ENCODE data around the gene CAMK2B. TPM values are rescaled to one million over a fixed set of nuclear protein-coding genes. Genes with fewer than 3 reads are reported as not detected.

CAMK2B gene
- polyA plus RNA-seq, 2 donors = 0.33 to 1.2 TPM

DNA sequence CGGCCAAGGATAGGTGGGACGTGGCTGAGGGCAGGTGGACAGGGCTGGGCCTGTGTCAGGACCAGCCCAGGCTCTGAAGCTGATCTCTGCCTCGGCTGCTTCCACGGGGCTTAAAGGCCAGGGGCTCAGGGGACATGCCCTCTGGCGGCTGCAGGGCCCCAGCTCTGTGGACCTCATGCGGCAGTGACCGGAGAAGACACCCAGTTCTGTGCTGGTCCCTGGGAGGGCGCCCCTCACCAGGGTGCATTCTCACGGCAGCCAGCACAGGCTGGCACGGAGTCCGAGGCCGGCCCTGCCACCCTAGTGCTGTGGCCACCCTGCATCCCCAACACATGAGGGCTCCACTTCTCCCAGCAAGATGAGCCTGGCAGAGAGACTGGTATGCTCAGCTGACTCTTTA lies 94.3 kb downstream of the CAMK2B start:
- Histone ChIP-seq H3K4me3 (ENCODE audit: low read depth in 1 of 2, low read length in 2 of 2) (no peak overlapping the region), H3K36me3 (ENCODE audit: control insufficient read depth in 2 of 2, insufficient read depth in 2 of 2, low read length in 1 of 2) (no peaks in the 10 kb centered on the region), H3K27me3 (ENCODE audit: control insufficient read depth in 1 of 2, insufficient read depth in 2 of 2, low read length in 2 of 2) (no peaks in the 10 kb centered on the region), H3K27ac (ENCODE audit: low read depth in 2 of 2, low read length in 1 of 2) (no peak overlapping the region), H3K9me3 (ENCODE audit: control insufficient read depth in 2 of 2, insufficient read depth in 1 of 2, low read depth in 1 of 2, low read length in 1 of 2) (no peaks in the 10 kb centered on the region), H3K4me1 (ENCODE audit: control insufficient read depth in 2 of 2, insufficient read depth in 2 of 2, low read length in 1 of 2) (no peaks in the 10 kb centered on the region)
- WGBS, 2 donors = 89 to 91% methylated on average over 12 of the region's 12 CpGs

DNA sequence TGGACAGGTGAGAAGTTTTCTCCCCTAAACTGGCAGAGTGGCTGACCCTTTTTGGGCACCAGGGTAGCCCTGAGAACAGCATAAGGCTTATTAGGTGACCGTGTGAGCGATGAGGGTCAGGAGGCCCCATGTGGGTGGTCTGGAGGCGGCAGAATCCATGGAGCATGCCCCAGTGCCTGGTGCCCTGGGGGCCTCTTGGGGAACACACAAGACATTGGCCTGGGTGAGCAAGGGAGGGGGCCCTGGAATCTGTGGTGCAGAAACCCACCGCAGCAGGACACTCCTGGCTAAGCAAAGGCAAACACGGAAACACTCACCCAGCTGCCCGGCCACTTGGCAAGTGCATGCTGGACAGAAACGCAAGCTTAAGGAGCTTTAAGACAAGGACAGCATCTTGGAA lies 95.1 kb downstream of the CAMK2B start:
- Histone ChIP-seq H3K9me3 (ENCODE audit: control insufficient read depth in 2 of 2, insufficient read depth in 1 of 2, low read depth in 1 of 2, low read length in 1 of 2) (no peaks in the 10 kb centered on the region), H3K27me3 (ENCODE audit: control insufficient read depth in 1 of 2, insufficient read depth in 2 of 2, low read length in 2 of 2) (no peaks in the 10 kb centered on the region), H3K4me1 (ENCODE audit: control insufficient read depth in 2 of 2, insufficient read depth in 2 of 2, low read length in 1 of 2) (no peaks in the 10 kb centered on the region), H3K4me3 (ENCODE audit: low read depth in 1 of 2, low read length in 2 of 2) (no peak overlapping the region), H3K27ac (ENCODE audit: low read depth in 2 of 2, low read length in 1 of 2) (no peak overlapping the region), H3K36me3 (ENCODE audit: control insufficient read depth in 2 of 2, insufficient read depth in 2 of 2, low read length in 1 of 2) (no peaks in the 10 kb centered on the region)
- WGBS, 2 donors = 86 to 90% methylated on average over 7 of the region's 7 CpGs

DNA sequence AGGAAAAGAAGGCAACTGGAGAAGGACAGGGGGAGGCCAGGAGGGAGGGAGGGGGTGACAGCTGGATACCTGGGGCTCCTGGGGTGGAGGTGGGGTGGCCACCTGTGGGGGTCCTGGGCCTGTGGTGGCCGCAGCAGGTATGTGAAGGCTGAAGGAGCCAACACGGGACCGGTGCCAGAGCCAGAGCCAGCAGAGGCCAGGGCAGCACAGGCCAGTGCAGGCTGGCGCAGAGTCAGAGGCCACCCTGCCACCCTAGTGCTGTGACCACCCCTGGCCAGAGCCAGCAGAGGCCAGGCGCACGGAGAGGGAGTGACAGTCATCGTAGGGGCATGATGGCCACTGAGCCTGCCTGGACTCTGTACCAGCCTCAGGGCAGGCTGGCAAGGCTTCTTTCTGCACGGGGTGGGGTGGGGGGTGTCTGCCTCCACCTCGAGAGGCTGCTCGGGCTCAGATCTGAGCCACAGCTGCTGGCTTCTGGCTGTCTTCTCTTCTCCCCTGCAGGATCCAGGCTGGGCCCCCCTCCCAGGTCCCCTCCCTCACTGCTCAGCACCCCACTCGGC lies 95.8 kb downstream of the CAMK2B start:
- H3K27ac ChIP-seq (ENCODE audit: low read depth in 2 of 2, low read length in 1 of 2) = no peak overlapping the region
- no peaks in the 10 kb centered on the region for H3K27me3 ChIP-seq (ENCODE audit: control insufficient read depth in 1 of 2, insufficient read depth in 2 of 2, low read length in 2 of 2)
- H3K4me1 ChIP-seq (ENCODE audit: control insufficient read depth in 2 of 2, insufficient read depth in 2 of 2, low read length in 1 of 2) = no peaks in the 10 kb centered on the region
- H3K9me3 ChIP-seq (ENCODE audit: control insufficient read depth in 2 of 2, insufficient read depth in 1 of 2, low read depth in 1 of 2, low read length in 1 of 2) = no peaks in the 10 kb centered on the region
- H3K4me3 ChIP-seq (ENCODE audit: low read depth in 1 of 2, low read length in 2 of 2) = no peak overlapping the region
- WGBS, 2 donors = 60 to 69% methylated on average over 11 of the region's 11 CpGs
- no peaks in the 10 kb centered on the region for H3K36me3 ChIP-seq (ENCODE audit: control insufficient read depth in 2 of 2, insufficient read depth in 2 of 2, low read length in 1 of 2)

DNA sequence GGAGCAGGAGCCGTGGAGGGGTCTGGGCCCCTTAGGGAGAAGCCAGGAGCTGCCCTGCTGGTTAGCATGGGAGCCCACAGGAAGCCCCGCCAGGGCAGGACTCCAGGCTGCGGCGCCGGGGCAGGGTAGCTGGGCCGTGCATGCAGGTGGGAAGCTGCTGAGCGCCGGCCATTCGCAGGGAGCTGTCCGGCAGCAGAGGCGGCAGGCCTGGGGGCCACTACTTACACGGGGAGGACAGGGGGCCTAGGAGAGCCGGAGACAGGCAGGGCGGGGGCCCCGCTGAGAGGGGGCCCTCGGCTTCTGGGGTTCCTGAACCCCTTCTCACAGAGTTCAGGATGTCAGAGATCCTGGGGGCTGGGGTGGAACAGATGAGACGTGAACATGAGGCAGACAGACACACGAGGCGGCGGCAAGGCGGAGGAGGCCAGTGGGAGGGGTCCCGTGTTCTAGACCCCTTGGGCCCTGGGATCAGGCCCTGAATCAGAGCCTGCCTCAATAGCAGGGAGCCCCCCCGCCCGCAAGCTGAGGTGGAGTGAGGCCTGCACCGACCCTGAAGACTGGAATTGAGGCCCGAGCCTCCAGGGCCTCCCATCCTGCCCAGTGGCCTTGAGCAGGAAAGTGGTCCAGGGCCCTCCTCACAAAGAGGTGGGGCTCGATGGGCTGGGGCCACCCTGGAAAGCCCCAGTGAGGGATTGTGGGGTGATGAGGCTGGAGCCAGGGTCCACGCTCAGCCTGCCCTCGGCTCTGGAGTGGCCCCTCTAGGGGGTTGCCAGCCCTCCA lies 96.6 kb downstream of the CAMK2B start:
- Histone ChIP-seq H3K27me3 (ENCODE audit: control insufficient read depth in 1 of 2, insufficient read depth in 2 of 2, low read length in 2 of 2) (no peaks in the 10 kb centered on the region), H3K27ac (ENCODE audit: low read depth in 2 of 2, low read length in 1 of 2) (no peak overlapping the region), H3K36me3 (ENCODE audit: control insufficient read depth in 2 of 2, insufficient read depth in 2 of 2, low read length in 1 of 2) (no peaks in the 10 kb centered on the region), H3K4me1 (ENCODE audit: control insufficient read depth in 2 of 2, insufficient read depth in 2 of 2, low read length in 1 of 2) (peaks cover 0 to 4% of the 10 kb centered on the region in 2 donors), H3K4me3 (ENCODE audit: low read depth in 1 of 2, low read length in 2 of 2) (no peak overlapping the region), H3K9me3 (ENCODE audit: control insufficient read depth in 2 of 2, insufficient read depth in 1 of 2, low read depth in 1 of 2, low read length in 1 of 2) (no peaks in the 10 kb centered on the region)
- 85 to 86% methylated on average over 26 to 29 of the region's 29 CpGs for WGBS, 2 donors

DNA sequence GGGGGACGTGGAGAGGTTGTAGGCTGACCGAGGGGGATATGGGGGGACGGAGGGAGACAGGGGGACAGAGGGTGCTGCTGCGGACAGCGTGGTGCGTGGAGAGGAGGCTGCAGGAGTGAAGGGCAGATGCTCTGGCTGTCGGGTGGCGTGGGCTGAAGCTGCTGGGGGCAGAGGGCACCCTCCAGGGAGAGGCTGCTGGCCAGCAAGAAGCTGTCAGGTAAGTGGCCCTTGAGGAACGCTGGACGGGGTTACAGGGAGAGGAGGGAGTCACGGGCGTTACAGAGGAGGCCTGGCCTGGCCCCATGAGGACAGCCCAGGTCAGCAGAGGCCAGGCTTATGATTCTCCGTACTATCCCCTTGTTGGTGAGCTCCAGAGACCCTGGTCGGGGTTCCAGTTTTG lies 97.5 kb downstream of the CAMK2B start:
- Histone ChIP-seq H3K27ac (ENCODE audit: low read depth in 2 of 2, low read length in 1 of 2) (no peak overlapping the region), H3K27me3 (ENCODE audit: control insufficient read depth in 1 of 2, insufficient read depth in 2 of 2, low read length in 2 of 2) (no peaks in the 10 kb centered on the region), H3K4me3 (ENCODE audit: low read depth in 1 of 2, low read length in 2 of 2) (no peak overlapping the region), H3K4me1 (ENCODE audit: control insufficient read depth in 2 of 2, insufficient read depth in 2 of 2, low read length in 1 of 2) (peaks cover 0 to 9% of the 10 kb centered on the region in 2 donors), H3K36me3 (ENCODE audit: control insufficient read depth in 2 of 2, insufficient read depth in 2 of 2, low read length in 1 of 2) (no peaks in the 10 kb centered on the region), H3K9me3 (ENCODE audit: control insufficient read depth in 2 of 2, insufficient read depth in 1 of 2, low read depth in 1 of 2, low read length in 1 of 2) (no peaks in the 10 kb centered on the region)
- WGBS, 2 donors = 82% methylated on average over 14 of the region's 14 CpGs

DNA sequence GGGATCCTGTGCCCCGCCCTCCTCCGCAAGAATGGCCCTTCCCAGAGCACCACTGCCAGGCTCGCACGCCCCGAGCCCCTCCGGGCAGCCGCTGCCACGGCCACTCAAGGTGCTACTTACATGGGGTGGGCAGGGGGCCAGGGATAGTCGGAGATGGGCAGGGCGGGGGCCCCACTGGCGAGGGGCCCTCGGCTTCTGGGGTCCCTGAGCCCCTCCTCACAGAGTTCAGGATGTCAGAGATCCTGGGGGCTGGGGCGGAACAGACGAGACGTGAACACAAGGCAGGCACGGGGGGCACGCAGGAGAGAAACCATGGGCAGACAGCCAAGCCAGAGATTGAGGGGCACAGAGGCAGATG lies 99.0 kb downstream of the CAMK2B start:
- H3K27me3 ChIP-seq (ENCODE audit: control insufficient read depth in 1 of 2, insufficient read depth in 2 of 2, low read length in 2 of 2) = no peaks in the 10 kb centered on the region
- H3K4me3 ChIP-seq (ENCODE audit: low read depth in 1 of 2, low read length in 2 of 2) = no peak overlapping the region
- no peaks in the 10 kb centered on the region for H3K36me3 ChIP-seq (ENCODE audit: control insufficient read depth in 2 of 2, insufficient read depth in 2 of 2, low read length in 1 of 2)
- H3K9me3 ChIP-seq (ENCODE audit: control insufficient read depth in 2 of 2, insufficient read depth in 1 of 2, low read depth in 1 of 2, low read length in 1 of 2) = no peaks in the 10 kb centered on the region
- WGBS, 2 donors = 66 to 73% methylated on average over 17 of the region's 17 CpGs
- H3K27ac ChIP-seq (ENCODE audit: low read depth in 2 of 2, low read length in 1 of 2) = no peak overlapping the region
- peaks cover 0 to 9% of the 10 kb centered on the region in 2 donors for H3K4me1 ChIP-seq (ENCODE audit: control insufficient read depth in 2 of 2, insufficient read depth in 2 of 2, low read length in 1 of 2)

DNA sequence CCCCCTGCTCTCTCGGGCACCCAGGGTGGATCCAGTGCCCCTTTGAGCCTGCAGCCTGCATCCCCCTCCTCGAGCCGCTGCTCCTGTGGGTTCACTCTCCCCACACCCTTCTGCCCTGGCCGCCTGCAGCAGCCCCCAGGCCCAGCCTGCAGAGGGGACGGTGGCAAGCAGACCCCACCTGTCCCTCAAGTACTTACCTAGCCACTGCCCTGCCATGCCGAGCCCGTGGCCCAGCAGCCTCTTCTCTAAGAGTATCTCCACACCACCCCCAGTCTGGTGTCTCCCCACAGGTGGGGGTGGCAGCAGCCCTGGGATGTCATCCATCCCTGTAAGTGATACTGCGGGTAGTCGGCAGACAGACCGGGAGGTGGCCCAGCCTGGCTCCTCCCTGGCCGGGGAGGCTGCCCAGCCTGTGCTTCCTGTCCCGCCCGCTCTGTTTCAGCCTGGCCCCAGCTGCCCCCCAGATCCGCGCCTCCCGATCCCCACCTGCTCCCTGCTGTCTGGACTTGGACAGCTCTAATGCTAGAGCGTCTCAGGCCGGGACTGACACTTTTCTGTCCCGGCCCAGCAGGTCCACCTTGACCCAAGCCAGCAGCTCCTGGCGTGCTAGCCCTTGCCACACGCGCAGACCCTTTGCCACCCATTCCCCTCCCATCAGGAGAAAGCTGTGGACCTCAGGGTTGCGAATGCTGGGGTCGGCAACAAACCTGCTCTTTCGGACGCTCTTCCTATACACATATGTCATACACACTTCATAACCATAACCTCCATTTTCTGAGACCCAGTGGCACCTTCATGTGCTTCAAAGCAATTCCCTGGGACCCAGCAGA lies 99.6 kb downstream of the CAMK2B start:
- Histone ChIP-seq H3K4me1 (ENCODE audit: control insufficient read depth in 2 of 2, insufficient read depth in 2 of 2, low read length in 1 of 2) (peaks cover 0 to 9% of the 10 kb centered on the region in 2 donors), H3K27me3 (ENCODE audit: control insufficient read depth in 1 of 2, insufficient read depth in 2 of 2, low read length in 2 of 2) (no peaks in the 10 kb centered on the region), H3K4me3 (ENCODE audit: low read depth in 1 of 2, low read length in 2 of 2) (no peak overlapping the region), H3K27ac (ENCODE audit: low read depth in 2 of 2, low read length in 1 of 2) (no peak overlapping the region), H3K36me3 (ENCODE audit: control insufficient read depth in 2 of 2, insufficient read depth in 2 of 2, low read length in 1 of 2) (no peaks in the 10 kb centered on the region), H3K9me3 (ENCODE audit: control insufficient read depth in 2 of 2, insufficient read depth in 1 of 2, low read depth in 1 of 2, low read length in 1 of 2) (no peaks in the 10 kb centered on the region)
- WGBS, 2 donors = 59 to 68% methylated on average over 24 to 26 of the region's 26 CpGs

DNA sequence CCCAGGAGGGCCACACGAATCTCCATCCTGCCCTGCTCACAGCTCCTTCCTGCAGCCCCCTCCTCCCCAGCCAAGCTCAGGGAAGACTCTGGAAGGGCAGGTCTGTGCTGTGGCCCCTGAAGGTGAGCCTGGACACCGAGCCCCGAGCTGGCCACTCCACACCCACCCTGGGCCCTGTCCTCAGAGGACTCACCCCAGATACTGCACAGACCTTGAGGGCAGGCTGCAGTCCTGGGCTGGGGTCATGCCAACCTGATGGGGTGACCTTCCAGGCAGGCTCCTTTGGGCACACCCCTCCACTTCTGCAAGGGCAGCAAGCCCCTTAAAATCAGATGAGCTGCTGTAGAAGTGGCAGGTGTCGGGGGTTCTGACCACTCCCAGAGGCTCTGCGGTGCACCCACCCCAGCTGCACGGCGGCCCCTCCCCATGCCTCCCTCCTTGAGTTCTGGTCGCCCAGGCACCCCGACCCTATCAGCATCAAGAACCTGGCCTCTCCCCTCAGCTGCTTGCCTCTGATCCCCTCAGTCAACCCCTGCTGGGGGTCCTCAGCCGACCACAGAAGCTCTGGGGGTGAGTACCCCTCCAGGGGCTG lies 100.3 kb downstream of the CAMK2B start:
- no peaks in the 10 kb centered on the region for H3K9me3 ChIP-seq (ENCODE audit: control insufficient read depth in 2 of 2, insufficient read depth in 1 of 2, low read depth in 1 of 2, low read length in 1 of 2)
- no peak overlapping the region for H3K4me3 ChIP-seq (ENCODE audit: low read depth in 1 of 2, low read length in 2 of 2)
- no peak overlapping the region for H3K27ac ChIP-seq (ENCODE audit: low read depth in 2 of 2, low read length in 1 of 2)
- no peaks in the 10 kb centered on the region for H3K27me3 ChIP-seq (ENCODE audit: control insufficient read depth in 1 of 2, insufficient read depth in 2 of 2, low read length in 2 of 2)
- WGBS, 2 donors = 51 to 67% methylated on average over 7 to 10 of the region's 10 CpGs
- no peaks in the 10 kb centered on the region for H3K36me3 ChIP-seq (ENCODE audit: control insufficient read depth in 2 of 2, insufficient read depth in 2 of 2, low read length in 1 of 2)
- peaks cover 0 to 9% of the 10 kb centered on the region in 2 donors for H3K4me1 ChIP-seq (ENCODE audit: control insufficient read depth in 2 of 2, insufficient read depth in 2 of 2, low read length in 1 of 2)

DNA sequence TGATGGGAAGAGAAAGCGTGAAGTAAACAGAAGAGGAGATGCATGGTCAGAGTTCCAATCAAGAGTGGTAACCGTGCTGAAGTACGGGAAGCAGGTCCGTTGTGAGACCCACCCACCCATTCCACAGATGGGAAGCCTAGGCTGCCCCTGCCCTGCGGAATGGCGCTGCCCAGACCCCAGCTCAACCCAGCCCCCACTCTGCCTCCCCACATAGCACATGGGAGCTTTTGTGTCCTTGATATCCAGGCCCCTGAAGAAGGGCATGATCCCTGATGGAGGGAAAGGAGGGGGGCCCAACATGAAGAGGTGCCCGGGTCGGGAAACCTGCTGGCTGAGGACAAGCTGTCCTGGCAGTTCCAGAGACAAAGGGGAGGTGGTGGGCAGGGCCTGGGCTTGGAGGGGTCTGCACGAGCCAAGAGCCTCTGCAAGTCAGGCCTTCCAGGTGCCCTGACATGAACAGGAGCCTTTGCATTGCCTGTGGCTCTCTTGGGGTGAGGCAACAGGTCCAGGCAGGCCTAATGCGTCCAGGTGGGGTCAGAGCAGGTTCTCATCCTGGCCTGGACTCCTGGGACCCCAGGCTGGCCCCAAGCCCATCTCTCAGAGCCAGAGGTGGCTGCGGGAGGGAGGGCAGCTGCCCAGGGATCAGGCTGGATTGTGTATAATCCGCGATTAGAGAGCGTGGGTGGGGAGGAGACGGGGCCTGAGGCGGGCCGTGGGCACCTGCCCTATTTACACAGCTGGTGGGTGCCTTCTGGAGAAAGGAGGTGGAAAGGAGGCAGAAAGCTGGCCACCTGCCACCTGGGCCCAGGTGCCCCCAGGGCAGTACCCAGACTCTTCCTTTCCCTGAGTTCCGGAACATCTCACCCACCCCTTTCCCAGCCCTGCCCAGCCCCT lies 101.1 kb downstream of the CAMK2B start:
- no peaks in the 10 kb centered on the region for H3K9me3 ChIP-seq (ENCODE audit: control insufficient read depth in 2 of 2, insufficient read depth in 1 of 2, low read depth in 1 of 2, low read length in 1 of 2)
- H3K36me3 ChIP-seq (ENCODE audit: control insufficient read depth in 2 of 2, insufficient read depth in 2 of 2, low read length in 1 of 2) = no peaks in the 10 kb centered on the region
- no peaks in the 10 kb centered on the region for H3K27me3 ChIP-seq (ENCODE audit: control insufficient read depth in 1 of 2, insufficient read depth in 2 of 2, low read length in 2 of 2)
- no peak overlapping the region for H3K27ac ChIP-seq (ENCODE audit: low read depth in 2 of 2, low read length in 1 of 2)
- H3K4me3 ChIP-seq (ENCODE audit: low read depth in 1 of 2, low read length in 2 of 2) = no peak overlapping the region
- H3K4me1 ChIP-seq (ENCODE audit: control insufficient read depth in 2 of 2, insufficient read depth in 2 of 2, low read length in 1 of 2) = peaks cover 0 to 9% of the 10 kb centered on the region in 2 donors
- 39 to 44% methylated on average over 18 of the region's 18 CpGs for WGBS, 2 donors
